ENCODE results near the gene SLC35C1. TPM values are rescaled to one million over a fixed set of nuclear protein-coding genes. Genes with fewer than 3 reads are reported as not detected.
A peak's percentile ranks its signal among the peaks of the same experiment; 100 is the strongest.

The SLC35C1 gene
- total RNA-seq, 1 donor from 2014 or later, result 17.1 TPM

DNA sequence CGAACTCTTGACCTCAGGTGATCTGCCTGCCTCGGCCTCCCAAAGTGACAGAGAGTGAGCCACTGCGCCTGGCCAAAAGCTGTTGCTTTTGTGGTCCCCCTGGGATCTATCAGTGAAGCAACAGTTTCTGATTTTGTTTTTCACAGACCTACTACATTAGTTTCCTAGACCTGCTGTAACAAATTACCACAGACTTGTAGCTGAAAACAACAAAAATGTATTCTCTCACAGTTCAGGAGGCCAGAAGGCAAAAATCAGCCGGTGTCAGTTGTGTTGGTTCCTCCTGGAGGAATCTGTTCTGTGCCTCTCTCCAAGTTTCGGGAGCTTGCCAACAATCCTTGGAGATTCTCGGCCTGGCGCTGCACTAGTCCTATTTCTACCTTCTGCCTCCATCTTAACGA is 8.5 kb upstream of the SLC35C1 start:
- no peaks in the 10 kb centered on the region for H3K4me1 Mint-ChIP-seq (ENCODE audit: low read depth)
- no peak for DNase-seq (ENCODE audit: low spot score)
- H3K9me3 Mint-ChIP-seq, result no peaks in the 10 kb centered on the region
- no peak overlapping the region for H3K4me3 Mint-ChIP-seq (ENCODE audit: low read depth)
- H3K27me3 Mint-ChIP-seq (ENCODE audit: low read depth), result peaks cover 7% of the 10 kb centered on the region
- intact Hi-C loops (cut with micrococcal nuclease), result no loop called here
- H3K36me3 Mint-ChIP-seq (ENCODE audit: low read depth), result no peaks in the 10 kb centered on the region
- H3K27ac Mint-ChIP-seq, result no peak overlapping the region

DNA sequence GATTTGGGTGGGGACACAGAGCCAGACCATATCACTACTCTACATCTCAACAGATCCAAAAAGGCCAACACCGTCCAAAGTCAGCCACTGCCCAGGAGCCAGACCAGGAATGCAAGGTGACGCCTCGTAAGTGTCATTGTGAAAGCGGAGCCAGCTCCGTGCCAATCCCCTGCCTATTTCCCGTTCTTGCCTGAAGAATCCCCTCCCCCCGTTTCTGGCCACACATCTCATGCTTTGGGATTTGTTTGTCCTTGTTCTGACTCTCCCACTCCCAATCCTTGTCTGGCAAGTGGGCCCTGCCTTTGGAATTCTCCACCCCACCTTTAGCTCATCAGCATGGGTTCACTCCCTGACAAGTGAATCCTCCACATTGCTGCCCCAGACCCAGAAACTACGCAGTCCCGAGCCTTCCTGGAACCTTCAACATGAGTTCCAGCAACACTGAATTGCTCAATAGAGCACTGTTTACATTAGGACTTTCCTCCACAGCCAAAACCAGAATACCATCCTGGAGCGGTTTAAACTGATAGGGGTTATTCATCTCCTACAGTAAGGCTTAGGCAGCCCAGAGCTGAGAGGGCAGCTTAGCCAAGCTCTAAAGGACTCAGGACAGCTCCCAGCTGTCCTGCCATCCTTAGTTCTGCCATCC is 6.0 kb upstream of the SLC35C1 start:
- Mint-ChIP-seq H3K9me3 (no peaks in the 10 kb centered on the region), H3K36me3 (ENCODE audit: low read depth) (no peaks in the 10 kb centered on the region), H3K4me1 (ENCODE audit: low read depth) (peaks cover 3% of the 10 kb centered on the region), H3K4me3 (ENCODE audit: low read depth) (no peak overlapping the region), H3K27ac (no peak overlapping the region), H3K27me3 (ENCODE audit: low read depth) (peaks cover under 1% of the 10 kb centered on the region)
- DNase-seq (ENCODE audit: low spot score), result no peak
- intact Hi-C loops (cut with micrococcal nuclease), result no loop called here

DNA sequence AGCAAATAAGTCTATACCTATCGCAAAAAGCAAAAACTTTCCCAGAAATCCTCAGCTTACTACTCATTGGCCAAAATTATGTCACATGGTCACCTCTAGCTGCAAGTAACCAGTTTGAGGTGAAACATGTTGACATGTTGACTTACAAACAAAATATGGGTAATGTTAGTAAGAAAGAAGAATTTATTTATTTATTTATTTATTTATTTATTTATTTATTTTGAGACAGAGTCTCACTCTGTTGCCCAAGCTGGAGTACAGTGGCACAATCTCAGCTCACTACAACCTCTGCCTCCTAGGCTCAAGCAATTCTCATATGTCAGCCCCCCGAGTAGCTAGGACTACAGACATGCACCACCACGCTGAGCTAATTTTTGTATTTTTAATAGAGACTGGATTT is 5.4 kb upstream of the SLC35C1 start:
- H3K9me3 Mint-ChIP-seq, result no peaks in the 10 kb centered on the region
- H3K36me3 Mint-ChIP-seq (ENCODE audit: low read depth), result no peaks in the 10 kb centered on the region
- intact Hi-C loops (cut with micrococcal nuclease), result no loop called here
- peaks cover 3% of the 10 kb centered on the region for H3K4me1 Mint-ChIP-seq (ENCODE audit: low read depth)
- H3K27me3 Mint-ChIP-seq (ENCODE audit: low read depth), result no peaks in the 10 kb centered on the region
- no peak for DNase-seq (ENCODE audit: low spot score)
- H3K4me3 Mint-ChIP-seq (ENCODE audit: low read depth), result no peak overlapping the region
- no peak overlapping the region for H3K27ac Mint-ChIP-seq

DNA sequence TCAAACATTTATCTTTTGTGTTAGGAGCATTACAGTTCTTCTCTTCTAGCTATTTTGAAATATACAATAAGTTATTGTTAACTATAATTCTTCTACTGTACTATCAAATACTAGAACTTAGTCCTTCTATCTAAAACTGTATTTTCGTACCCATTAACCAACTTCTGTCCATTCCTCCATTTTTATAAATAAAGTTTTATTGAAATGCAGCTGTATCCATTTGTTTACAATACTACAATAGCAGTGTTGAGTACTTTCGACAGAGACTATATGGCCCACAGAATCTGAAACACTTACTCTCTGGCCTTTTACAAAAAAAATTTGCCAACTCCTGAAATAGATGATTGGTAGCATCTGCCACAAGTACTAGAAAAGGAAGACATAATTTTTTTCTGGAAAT is 4.7 kb upstream of the SLC35C1 start:
- no peaks in the 10 kb centered on the region for H3K36me3 Mint-ChIP-seq (ENCODE audit: low read depth)
- no peak overlapping the region for H3K4me3 Mint-ChIP-seq (ENCODE audit: low read depth)
- intact Hi-C loops (cut with micrococcal nuclease), result no loop called here
- H3K27ac Mint-ChIP-seq, result no peak overlapping the region
- no peak for DNase-seq (ENCODE audit: low spot score)
- H3K4me1 Mint-ChIP-seq (ENCODE audit: low read depth), result peaks cover 3% of the 10 kb centered on the region
- H3K9me3 Mint-ChIP-seq, result no peaks in the 10 kb centered on the region
- H3K27me3 Mint-ChIP-seq (ENCODE audit: low read depth), result no peaks in the 10 kb centered on the region

DNA sequence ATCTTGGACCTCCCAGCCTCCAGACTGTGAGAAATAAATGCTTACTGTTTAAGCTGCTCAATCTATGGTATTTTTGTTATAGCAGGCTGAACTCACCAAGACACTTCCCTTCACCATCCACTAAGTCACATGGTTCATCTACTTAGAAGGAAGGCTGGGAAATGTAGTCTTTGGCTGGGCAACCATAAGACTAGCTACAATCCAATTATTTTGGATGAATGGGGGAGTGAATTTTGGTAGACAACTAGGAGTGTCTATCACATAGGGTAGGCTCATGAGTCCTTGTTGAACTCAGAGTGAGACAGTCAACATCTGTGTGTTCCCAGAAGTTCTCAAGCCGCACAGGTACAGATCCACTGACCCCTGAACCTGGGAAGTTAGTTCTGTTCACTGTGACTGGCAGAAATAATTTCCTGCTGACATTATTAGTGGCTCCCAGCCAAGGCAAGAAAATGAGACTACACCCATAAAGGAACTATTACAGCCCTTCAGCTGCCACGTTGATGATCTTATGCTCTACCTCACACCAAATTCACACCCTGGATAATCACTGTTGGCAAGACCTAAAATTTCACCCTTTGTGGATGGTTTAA is 3.1 kb upstream of the SLC35C1 start:
- Mint-ChIP-seq H3K9me3 (no peaks in the 10 kb centered on the region), H3K4me1 (ENCODE audit: low read depth) (peaks cover 10% of the 10 kb centered on the region), H3K4me3 (ENCODE audit: low read depth) (no peak overlapping the region), H3K36me3 (ENCODE audit: low read depth) (peaks cover 4% of the 10 kb centered on the region), H3K27me3 (ENCODE audit: low read depth) (no peaks in the 10 kb centered on the region), H3K27ac (no peak overlapping the region)
- intact Hi-C loops (cut with micrococcal nuclease), result no loop called here
- no peak for DNase-seq (ENCODE audit: low spot score)

DNA sequence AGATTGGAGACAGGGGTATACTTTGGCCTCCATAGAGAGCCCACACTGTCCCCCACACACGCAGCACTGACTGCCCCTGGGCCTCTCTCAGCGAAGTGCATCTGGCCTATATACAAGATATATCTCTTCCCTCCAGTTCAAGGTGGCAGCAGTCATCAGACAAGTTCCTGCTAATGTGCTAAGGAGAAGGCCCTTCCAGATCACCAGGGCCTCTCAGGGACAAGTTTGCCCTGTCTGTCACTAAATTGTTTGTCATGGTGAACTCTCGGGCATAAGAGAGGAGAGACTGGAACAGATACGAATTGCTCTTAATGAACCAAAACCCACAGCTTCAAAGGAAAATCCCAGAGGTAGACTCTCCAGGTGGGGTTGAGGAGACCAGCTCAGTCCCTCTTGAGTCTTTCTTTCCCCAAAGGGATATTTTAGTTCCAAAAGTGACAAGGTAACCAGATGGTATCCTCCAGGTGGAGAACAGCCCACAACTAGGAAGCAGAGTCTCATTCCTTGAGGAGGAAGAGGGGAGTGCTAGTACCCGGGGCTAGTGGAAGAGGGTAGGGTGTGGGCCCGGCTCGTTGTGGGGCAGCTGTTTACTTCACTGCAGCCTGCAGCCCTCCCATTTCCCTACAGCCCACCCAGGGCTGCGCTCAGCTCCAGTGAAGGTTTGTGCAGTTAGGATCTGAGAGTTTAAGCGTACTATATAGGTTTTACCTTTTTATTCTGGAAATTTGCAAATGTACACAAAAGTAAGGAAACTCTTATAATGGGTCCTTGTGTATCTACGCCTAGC is 2.2 kb upstream of the SLC35C1 start:
- Mint-ChIP-seq H3K27me3 (ENCODE audit: low read depth) (no peaks in the 10 kb centered on the region), H3K4me1 (ENCODE audit: low read depth) (peaks cover 15% of the 10 kb centered on the region)

DNA sequence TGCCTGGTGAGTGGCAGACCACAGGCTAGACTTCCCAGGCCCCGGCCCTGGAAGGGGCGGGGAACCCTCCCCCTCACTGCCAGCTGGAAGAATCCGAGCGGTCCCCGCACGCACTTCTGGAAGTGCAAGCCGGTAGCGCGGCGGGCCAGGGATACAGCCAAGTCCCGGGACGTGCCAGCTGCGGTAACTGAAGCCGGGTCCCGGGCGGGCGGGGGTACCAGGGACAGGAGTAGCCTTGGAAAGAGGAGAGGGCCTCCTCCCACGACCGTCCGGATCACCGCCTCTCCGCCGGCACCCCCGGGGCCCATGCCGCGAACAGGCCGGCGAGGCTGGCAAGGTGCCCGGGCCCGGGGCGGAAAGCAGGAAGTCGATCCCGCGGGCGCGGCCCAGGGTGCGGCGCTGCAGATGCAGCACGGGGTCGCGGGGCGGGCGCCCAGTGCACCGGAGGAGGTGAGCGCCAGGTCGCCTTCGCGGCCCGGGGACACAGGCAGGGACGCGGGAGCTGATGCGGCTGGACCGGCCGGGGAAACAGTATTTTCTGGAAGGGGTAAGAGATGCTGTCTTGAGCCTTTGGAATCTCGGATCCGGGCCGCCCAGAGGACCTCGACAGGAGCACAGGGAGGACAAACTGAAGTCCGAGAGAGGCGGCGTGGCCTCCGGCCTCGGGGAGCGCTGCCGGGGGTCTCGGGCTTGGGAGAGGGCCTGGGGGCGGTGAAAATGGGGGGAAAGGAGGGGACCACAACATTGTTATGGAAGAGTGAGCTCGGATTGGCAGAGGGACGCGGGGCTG is 783 bp upstream of the SLC35C1 start:
- Mint-ChIP-seq H3K27me3 (ENCODE audit: low read depth) (no peaks in the 10 kb centered on the region), H3K9me3 (no peaks in the 10 kb centered on the region), H3K27ac (peak overlapping the region; percentile 79), H3K36me3 (ENCODE audit: low read depth) (peaks cover 13% of the 10 kb centered on the region), H3K4me3 (ENCODE audit: low read depth) (peak overlapping the region; percentile 90), H3K4me1 (ENCODE audit: low read depth) (peaks cover 25% of the 10 kb centered on the region)
- intact Hi-C loops (cut with micrococcal nuclease), result no loop called here
- DNase-seq (ENCODE audit: low spot score), result peak; percentile 60

More for the DNA sequence above, 2.2 kb upstream of the SLC35C1 start:
- DNase-seq (ENCODE audit: low spot score), result no peak
- H3K27ac Mint-ChIP-seq, result no peak overlapping the region
- no peaks in the 10 kb centered on the region for H3K9me3 Mint-ChIP-seq
- peaks cover 4% of the 10 kb centered on the region for H3K36me3 Mint-ChIP-seq (ENCODE audit: low read depth)
- intact Hi-C loops (cut with micrococcal nuclease), result no loop called here
- peak overlapping the region; percentile 40 for H3K4me3 Mint-ChIP-seq (ENCODE audit: low read depth)

DNA sequence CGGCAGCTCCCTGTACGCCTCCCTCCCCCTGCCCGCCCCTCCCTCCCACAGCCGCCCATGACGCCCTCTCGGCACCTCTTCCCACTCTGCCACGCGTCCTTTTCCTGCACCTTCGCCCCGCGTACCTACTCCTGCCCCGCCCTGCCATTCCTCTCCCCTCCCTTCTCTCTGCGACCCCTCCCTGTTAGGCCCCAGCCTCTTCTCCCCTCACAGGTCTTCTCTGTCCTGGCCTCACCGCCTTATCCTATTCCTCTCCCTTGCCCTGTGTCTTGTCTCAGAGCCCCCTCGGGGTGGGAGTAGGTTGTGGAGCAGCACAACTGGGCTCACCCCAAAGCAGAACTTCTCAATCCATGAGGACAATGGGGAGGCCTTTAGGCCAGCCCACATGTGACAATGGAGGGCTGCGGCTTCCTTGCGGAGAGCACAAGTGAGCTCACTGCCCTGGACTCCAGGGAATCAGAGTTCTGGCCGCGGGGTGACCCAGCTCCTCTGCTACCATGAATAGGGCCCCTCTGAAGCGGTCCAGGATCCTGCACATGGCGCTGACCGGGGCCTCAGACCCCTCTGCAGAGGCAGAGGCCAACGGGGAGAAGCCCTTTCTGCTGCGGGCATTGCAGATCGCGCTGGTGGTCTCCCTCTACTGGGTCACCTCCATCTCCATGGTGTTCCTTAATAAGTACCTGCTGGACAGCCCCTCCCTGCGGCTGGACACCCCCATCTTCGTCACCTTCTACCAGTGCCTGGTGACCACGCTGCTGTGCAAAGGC is 539 bp downstream of the SLC35C1 start:
- intact Hi-C loops (cut with micrococcal nuclease), result loop anchor here (1.0 kb wide), 3 partner anchors 38 to 113 kb away; partner anchors contain the start of gene CRY2
- Mint-ChIP-seq H3K4me1 (ENCODE audit: low read depth) (peaks cover 35% of the 10 kb centered on the region), H3K36me3 (ENCODE audit: low read depth) (peaks cover 22% of the 10 kb centered on the region), H3K4me3 (ENCODE audit: low read depth) (peak overlapping the region; percentile 90), H3K27ac (peak overlapping the region; percentile 88), H3K9me3 (no peaks in the 10 kb centered on the region), H3K27me3 (ENCODE audit: low read depth) (no peaks in the 10 kb centered on the region)
- DNase-seq (ENCODE audit: low spot score), result no peak

DNA sequence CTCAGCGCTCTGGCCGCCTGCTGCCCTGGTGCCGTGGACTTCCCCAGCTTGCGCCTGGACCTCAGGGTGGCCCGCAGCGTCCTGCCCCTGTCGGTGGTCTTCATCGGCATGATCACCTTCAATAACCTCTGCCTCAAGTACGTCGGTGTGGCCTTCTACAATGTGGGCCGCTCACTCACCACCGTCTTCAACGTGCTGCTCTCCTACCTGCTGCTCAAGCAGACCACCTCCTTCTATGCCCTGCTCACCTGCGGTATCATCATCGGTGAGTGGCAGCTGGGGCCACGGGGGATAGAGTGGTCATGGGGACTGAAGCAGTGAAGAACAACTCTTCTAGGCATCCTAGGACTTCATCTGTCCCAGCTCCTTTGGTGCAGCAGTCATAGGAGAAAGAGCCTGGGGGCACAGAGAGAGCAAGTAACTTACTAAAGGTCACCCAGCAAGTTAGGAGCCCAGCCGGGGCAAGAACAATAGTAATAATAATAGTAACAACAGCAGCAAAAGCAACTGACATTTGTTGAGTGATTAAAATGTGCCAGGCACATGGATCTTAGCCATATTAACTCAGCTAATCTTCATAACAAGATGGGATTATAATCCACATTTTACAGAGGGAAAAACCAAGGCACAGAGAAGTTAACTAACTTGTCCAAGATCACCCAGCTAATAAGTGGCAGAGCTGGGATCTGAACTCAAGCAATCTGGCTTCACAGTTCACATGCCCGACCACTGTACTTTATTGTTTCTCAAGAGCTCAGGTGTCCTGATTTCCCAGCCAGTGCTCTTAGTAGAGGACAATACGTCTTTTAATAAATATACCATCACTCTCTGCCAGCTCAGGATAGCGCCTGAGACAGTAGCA is 1.4 kb downstream of the SLC35C1 start:
- H3K27me3 Mint-ChIP-seq (ENCODE audit: low read depth), result no peaks in the 10 kb centered on the region
- H3K36me3 Mint-ChIP-seq (ENCODE audit: low read depth), result peaks cover 28% of the 10 kb centered on the region
- peak overlapping the region; percentile 90 for H3K4me3 Mint-ChIP-seq (ENCODE audit: low read depth)
- H3K27ac Mint-ChIP-seq, result peak overlapping the region; percentile 88
- H3K9me3 Mint-ChIP-seq, result no peaks in the 10 kb centered on the region
- no peak for DNase-seq (ENCODE audit: low spot score)
- peaks cover 35% of the 10 kb centered on the region for H3K4me1 Mint-ChIP-seq (ENCODE audit: low read depth)
- intact Hi-C loops (cut with micrococcal nuclease), result no loop called here

DNA sequence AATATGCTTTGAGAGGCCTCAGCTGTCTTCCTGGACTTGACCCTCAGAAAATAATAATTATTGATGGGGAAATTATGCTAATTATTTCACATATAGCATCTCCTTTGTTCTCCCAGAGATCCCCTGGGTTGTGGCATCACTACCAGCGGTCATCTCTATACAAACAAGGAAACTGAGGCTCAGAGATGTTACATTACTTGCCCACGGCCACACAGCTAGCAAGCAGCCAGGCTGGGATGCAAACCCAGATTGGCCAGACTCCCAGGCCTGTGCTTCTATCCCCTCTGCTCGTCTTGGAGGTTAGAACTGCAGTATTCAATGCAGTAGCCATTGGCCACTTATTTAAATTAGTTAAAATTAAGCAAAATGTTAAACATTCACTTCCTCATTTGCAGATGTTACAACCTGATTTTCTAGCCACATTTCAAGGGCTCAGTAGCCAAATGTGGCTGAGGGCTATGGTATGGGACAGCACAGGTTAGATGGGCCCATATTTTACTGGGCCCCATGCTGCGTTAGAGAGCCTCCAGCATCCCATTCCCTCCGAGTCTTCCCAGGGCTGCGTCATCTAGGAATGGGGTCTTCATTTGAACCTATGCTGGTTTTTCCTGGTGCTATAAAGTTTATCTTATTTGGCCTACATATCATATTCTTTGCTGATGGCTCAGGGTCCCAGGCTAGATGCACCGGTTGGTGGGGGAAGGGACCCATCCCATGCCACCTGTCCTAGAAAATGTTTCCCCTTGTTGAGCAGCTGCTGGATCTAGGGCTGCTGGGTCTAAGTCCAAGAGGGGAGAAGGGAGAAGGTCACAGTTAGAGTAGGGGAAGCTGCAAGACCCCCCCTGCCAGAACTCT is 2.2 kb downstream of the SLC35C1 start:
- Mint-ChIP-seq H3K9me3 (no peaks in the 10 kb centered on the region), H3K4me3 (ENCODE audit: low read depth) (peak overlapping the region; percentile 55), H3K4me1 (ENCODE audit: low read depth) (peaks cover 34% of the 10 kb centered on the region), H3K27ac (no peak overlapping the region), H3K27me3 (ENCODE audit: low read depth) (no peaks in the 10 kb centered on the region), H3K36me3 (ENCODE audit: low read depth) (peaks cover 32% of the 10 kb centered on the region)
- intact Hi-C loops (cut with micrococcal nuclease), result no loop called here
- DNase-seq (ENCODE audit: low spot score), result no peak

DNA sequence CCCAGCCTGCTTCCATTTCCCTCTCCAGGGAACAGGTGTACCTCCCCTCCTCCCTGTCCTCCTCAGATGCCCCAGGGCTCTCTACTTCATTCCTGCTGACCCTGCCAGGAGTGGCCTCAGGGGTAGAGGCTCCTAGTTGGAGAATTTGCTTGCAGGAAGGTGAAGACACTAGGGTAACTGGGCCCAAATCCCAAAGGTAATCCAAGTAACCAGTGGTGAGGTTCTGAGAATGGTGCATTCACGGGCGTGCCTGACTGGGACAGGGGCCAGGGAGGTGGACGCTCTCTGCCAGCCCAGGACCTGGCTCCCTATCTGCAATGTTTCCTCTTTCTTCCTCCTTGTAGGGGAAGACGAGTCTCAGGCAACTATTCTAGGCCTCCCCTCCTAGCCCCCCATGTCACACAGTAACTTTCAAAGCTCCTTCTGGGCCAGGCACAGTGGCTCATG is 2.9 kb downstream of the SLC35C1 start:
- H3K36me3 Mint-ChIP-seq (ENCODE audit: low read depth), result peaks cover 32% of the 10 kb centered on the region
- no peaks in the 10 kb centered on the region for H3K27me3 Mint-ChIP-seq (ENCODE audit: low read depth)
- DNase-seq (ENCODE audit: low spot score), result no peak
- peak overlapping the region; percentile 55 for H3K4me3 Mint-ChIP-seq (ENCODE audit: low read depth)
- no peak overlapping the region for H3K27ac Mint-ChIP-seq
- H3K4me1 Mint-ChIP-seq (ENCODE audit: low read depth), result peaks cover 32% of the 10 kb centered on the region
- no peaks in the 10 kb centered on the region for H3K9me3 Mint-ChIP-seq
- intact Hi-C loops (cut with micrococcal nuclease), result no loop called here
